GM23338 (cell line): ENCODE data around the gene SIRPG. TPM values are rescaled to one million over a fixed set of nuclear protein-coding genes. Genes with fewer than 3 reads are reported as not detected.

Experiments used
- ATAC-seq: fragments of 200-7000 bp; cut with Tn5 transposase; 3 replicates; pipeline ENCODE4 v1.9.1; 2020
- DNase-seq: peaks from one replicate; pipeline ENCODE4 v3.0.0-alpha.2; 2015; ENCODE audit warnings: low spot score
- H2AFZ ChIP-seq: fragments of 200-600 bp; sonication (generic); 2 replicates; pipeline ENCODE4 v1.8.0; 2016; ENCODE audit warnings: antibody characterized with exemption, mild to moderate bottlenecking, moderate library complexity
- H3F3A ChIP-seq: fragments of 200-600 bp; sonication (generic); replicated peaks from 2 replicates; pipeline ENCODE4 v1.8.0; 2017; ENCODE audit warnings: antibody characterized with exemption, mixed run types, low read depth
- H3K27ac ChIP-seq: fragments of 200-600 bp; sonication (generic); 2 replicates; pipeline ENCODE4 v1.6.1; 2016; ENCODE audit warnings: low read depth
- H3K27me3 ChIP-seq: fragments of 200-600 bp; sonication (generic); 2 replicates; pipeline ENCODE4 v1.8.0; 2016; ENCODE audit warnings: mild to moderate bottlenecking, mixed run types, moderate library complexity; ENCODE audit not compliant: insufficient read depth
- H3K36me3 ChIP-seq: fragments of 200-600 bp; sonication (generic); 2 replicates; pipeline ENCODE4 v1.8.0; 2016; ENCODE audit warnings: mild to moderate bottlenecking; ENCODE audit not compliant: insufficient read depth
- H3K4me1 ChIP-seq: fragments of 200-600 bp; sonication (generic); 2 replicates; pipeline ENCODE4 v1.8.0; 2016; ENCODE audit warnings: mild to moderate bottlenecking, moderate library complexity; ENCODE audit not compliant: insufficient read depth
- H3K4me2 ChIP-seq: fragments of 200-600 bp; sonication (generic); 2 replicates; pipeline ENCODE4 v1.7.1; 2017; ENCODE audit warnings: mixed run types
- H3K4me3 ChIP-seq: fragments of 200-600 bp; sonication (generic); 2 replicates; pipeline ENCODE4 v1.6.1; 2016; ENCODE audit warnings: mixed run types
- H3K79me2 ChIP-seq: fragments of 200-600 bp; sonication (generic); replicated peaks from 2 replicates; pipeline ENCODE4 v1.8.0; 2017; ENCODE audit warnings: mild to moderate bottlenecking; ENCODE audit not compliant: insufficient read depth
- H3K9me2 ChIP-seq: fragments of 200-600 bp; sonication (generic); 2 replicates; pipeline ENCODE4 v1.8.0; 2017; ENCODE audit not compliant: insufficient read depth
- H4K20me1 ChIP-seq: fragments of 200-600 bp; sonication (generic); replicated peaks from 2 replicates; pipeline ENCODE4 v1.8.0; 2017; ENCODE audit warnings: mild to moderate bottlenecking; ENCODE audit not compliant: insufficient read depth
- H3K27ac Mint-ChIP-seq: 2 replicates; pipeline ENCODE4 v1.8.0; 2020; ENCODE audit warnings: inconsistent platforms, mild to moderate bottlenecking, moderate library complexity, mixed read lengths
- H3K27me3 Mint-ChIP-seq: 3 replicates; pipeline ENCODE4 v1.8.0; 2022; ENCODE audit warnings: low read depth, mild to moderate bottlenecking, moderate library complexity, mixed read lengths, inconsistent platforms; ENCODE audit not compliant: insufficient read depth, poor library complexity
- H3K36me3 Mint-ChIP-seq: 3 replicates; pipeline ENCODE4 v1.8.0; 2021; ENCODE audit warnings: low read depth, mild to moderate bottlenecking, inconsistent platforms, moderate library complexity, mixed read lengths
- H3K4me1 Mint-ChIP-seq: 3 replicates; pipeline ENCODE4 v1.8.0; 2020; ENCODE audit warnings: mild to moderate bottlenecking, inconsistent platforms, mixed read lengths
- H3K4me3 Mint-ChIP-seq: 3 replicates; pipeline ENCODE4 v1.8.0; 2021; ENCODE audit warnings: moderate library complexity, mild to moderate bottlenecking, inconsistent platforms, mixed read lengths
- H3K9me3 Mint-ChIP-seq: 3 replicates; pipeline ENCODE4 v1.8.0; 2020; ENCODE audit warnings: moderate library complexity, mild to moderate bottlenecking, inconsistent platforms, mixed read lengths
- CREB1 ChIP-seq: fragments of 250-450 bp; sonication (Bioruptor Pico); IDR thresholded peaks from 2 replicates; pipeline ENCODE4 v1.5.0; 2020; ENCODE audit warnings: low read depth, mild to moderate bottlenecking, moderate library complexity
- EZH2 ChIP-seq: fragments of 200-600 bp; sonication (generic); IDR thresholded peaks from one replicate; pipeline ENCODE4 v1.8.0; 2017; ENCODE audit warnings: antibody characterized with exemption, mild to moderate bottlenecking, low read depth; ENCODE audit not compliant: unreplicated experiment
- EZH2phosphoT487 ChIP-seq: fragments of 200-600 bp; sonication (generic); IDR thresholded peaks from one replicate; pipeline ENCODE4 v1.8.1; 2018; ENCODE audit warnings: antibody characterized with exemption; ENCODE audit not compliant: unreplicated experiment
- JUNB ChIP-seq: IDR thresholded peaks from one replicate; pipeline ENCODE4 v1.6.1; 2016; ENCODE audit warnings: antibody characterized with exemption; ENCODE audit not compliant: unreplicated experiment
- NANOG ChIP-seq: IDR thresholded peaks from 2 replicates; pipeline ENCODE4 v1.6.1; 2016; ENCODE audit warnings: antibody characterized with exemption, borderline replicate concordance
- POLR2AphosphoS5 ChIP-seq: IDR thresholded peaks from 2 replicates; pipeline ENCODE4 v1.6.1; 2016; ENCODE audit warnings: antibody characterized with exemption, low read depth
- REST ChIP-seq: IDR thresholded peaks from one replicate; pipeline ENCODE4 v1.6.1; 2018; ENCODE audit warnings: antibody characterized with exemption; ENCODE audit not compliant: unreplicated experiment
- STAT1 ChIP-seq: IDR thresholded peaks from one replicate; pipeline ENCODE4 v1.6.1; 2016; ENCODE audit warnings: antibody characterized with exemption; ENCODE audit not compliant: unreplicated experiment
- ZNF114 ChIP-seq: fragments of 250-450 bp; sonication (Bioruptor Pico); IDR thresholded peaks from 2 replicates; pipeline ENCODE4 v1.5.0; 2020; ENCODE audit warnings: mild to moderate bottlenecking, moderate library complexity
- ZNF331 ChIP-seq: fragments of 250-450 bp; sonication (Bioruptor Pico); IDR thresholded peaks from 2 replicates; pipeline ENCODE4 v1.5.0; 2020; ENCODE audit warnings: low read depth, mild to moderate bottlenecking, moderate library complexity
- polyA plus RNA-seq: library from polyadenylated mRNA; unstranded; fragments of >200 nt; fragmentation: Nextera tagmentation; extraction: Ambion mirVana; gene quantifications from 2 replicates; pipeline ENCODE4 v1.2.1, GENCODE V29; 2016
- total RNA-seq: library from RNA; depleted of rRNA; stranded (reverse); fragments of >200 nt; shearing (Covaris generic); gene quantifications from 2 replicates; pipeline ENCODE4 v1.2.3, GENCODE V29; 2014
- TF ChIP-seq, protein P1 (sequence below), 2 experiments: fragments of 200-600 bp in 1 of 2; sonication (generic) in 1 of 2; conservative IDR thresholded peaks; 2 replicates each; pipeline versions ENCODE4 v1.5.1 to v1.6.1; 2016 to 2017; ENCODE audit warnings: antibody characterized with exemption in 2 of 2, low read depth in 2 of 2, mild to moderate bottlenecking in 2 of 2, moderate library complexity in 1 of 2
- TF ChIP-seq, protein P2 (sequence below): IDR thresholded peaks from 2 replicates; pipeline ENCODE4 v1.6.1; 2016; ENCODE audit warnings: antibody characterized with exemption
- TF ChIP-seq, protein P3 (sequence below): fragments of 250-450 bp; sonication (Bioruptor Pico); IDR thresholded peaks from 2 replicates; pipeline ENCODE4 v1.5.0; 2020; ENCODE audit warnings: mild to moderate bottlenecking, moderate library complexity

SIRPG gene
- total and polyA plus RNA-seq, 2 experiments from 2014 or later: not detected

DNA sequence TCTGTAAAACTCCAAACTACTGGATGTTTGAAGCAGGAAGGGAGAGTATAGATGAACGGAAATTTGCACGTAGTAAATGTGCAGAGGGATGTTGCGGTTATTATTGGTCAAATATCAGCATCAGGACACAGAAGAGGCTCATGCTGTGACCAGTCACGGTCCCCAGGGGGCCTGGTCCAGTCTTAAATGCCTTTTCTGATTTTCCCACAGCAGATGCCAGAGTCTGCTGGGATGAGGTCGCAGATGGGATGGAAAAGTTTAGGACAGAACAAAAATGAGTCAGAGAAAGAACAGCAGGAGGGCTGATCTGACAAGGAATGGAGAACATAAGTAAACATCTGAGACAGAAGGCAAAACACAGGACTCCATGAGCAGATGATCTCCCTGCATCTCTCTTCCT is 11.7 kb upstream of the SIRPG start:
- no peak overlapping the region for H3K27ac ChIP-seq
- no peak for ATAC-seq

More for the DNA sequence above, 11.7 kb upstream of the SIRPG start:
- Histone ChIP-seq H3K4me2 (no peak overlapping the region), H3F3A (no peaks in the 10 kb centered on the region), H3K27me3 (no peaks in the 10 kb centered on the region), H3K36me3 (no peaks in the 10 kb centered on the region), H4K20me1 (no peaks in the 10 kb centered on the region), H3K79me2 (no peaks in the 10 kb centered on the region), H3K4me3 (no peak overlapping the region), H2AFZ (no peak overlapping the region), H3K4me1 (no peaks in the 10 kb centered on the region), H3K9me2 (peaks cover 11% of the 10 kb centered on the region)
- H3K4me1 Mint-ChIP-seq: peaks cover 2% of the 10 kb centered on the region; the same call in 1 of the 3 replicates
- H3K27me3 Mint-ChIP-seq: no peaks in the 10 kb centered on the region
- no peak overlapping the region for H3K4me3 Mint-ChIP-seq
- TF ChIP-seq NANOG (no peak), REST (no peak), EZH2phosphoT487 (no peak), CREB1 (CRISPR knock-in tag) (no peak), ZNF114 (CRISPR knock-in tag) (no peak), STAT1 (no peak), POLR2AphosphoS5 (no peak), ZNF331 (CRISPR knock-in tag) (no peak), JUNB (no peak), EZH2 (no peak)
- TF ChIP-seq, protein P1, sequence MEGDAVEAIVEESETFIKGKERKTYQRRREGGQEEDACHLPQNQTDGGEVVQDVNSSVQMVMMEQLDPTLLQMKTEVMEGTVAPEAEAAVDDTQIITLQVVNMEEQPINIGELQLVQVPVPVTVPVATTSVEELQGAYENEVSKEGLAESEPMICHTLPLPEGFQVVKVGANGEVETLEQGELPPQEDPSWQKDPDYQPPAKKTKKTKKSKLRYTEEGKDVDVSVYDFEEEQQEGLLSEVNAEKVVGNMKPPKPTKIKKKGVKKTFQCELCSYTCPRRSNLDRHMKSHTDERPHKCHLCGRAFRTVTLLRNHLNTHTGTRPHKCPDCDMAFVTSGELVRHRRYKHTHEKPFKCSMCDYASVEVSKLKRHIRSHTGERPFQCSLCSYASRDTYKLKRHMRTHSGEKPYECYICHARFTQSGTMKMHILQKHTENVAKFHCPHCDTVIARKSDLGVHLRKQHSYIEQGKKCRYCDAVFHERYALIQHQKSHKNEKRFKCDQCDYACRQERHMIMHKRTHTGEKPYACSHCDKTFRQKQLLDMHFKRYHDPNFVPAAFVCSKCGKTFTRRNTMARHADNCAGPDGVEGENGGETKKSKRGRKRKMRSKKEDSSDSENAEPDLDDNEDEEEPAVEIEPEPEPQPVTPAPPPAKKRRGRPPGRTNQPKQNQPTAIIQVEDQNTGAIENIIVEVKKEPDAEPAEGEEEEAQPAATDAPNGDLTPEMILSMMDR (conservative IDR thresholded peaks at IDR 0.05; ENCODE audit: low read depth in 2 of 2): no peak
- TF ChIP-seq, protein P2, sequence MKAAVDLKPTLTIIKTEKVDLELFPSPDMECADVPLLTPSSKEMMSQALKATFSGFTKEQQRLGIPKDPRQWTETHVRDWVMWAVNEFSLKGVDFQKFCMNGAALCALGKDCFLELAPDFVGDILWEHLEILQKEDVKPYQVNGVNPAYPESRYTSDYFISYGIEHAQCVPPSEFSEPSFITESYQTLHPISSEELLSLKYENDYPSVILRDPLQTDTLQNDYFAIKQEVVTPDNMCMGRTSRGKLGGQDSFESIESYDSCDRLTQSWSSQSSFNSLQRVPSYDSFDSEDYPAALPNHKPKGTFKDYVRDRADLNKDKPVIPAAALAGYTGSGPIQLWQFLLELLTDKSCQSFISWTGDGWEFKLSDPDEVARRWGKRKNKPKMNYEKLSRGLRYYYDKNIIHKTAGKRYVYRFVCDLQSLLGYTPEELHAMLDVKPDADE: no peak
- TF ChIP-seq, protein P3, sequence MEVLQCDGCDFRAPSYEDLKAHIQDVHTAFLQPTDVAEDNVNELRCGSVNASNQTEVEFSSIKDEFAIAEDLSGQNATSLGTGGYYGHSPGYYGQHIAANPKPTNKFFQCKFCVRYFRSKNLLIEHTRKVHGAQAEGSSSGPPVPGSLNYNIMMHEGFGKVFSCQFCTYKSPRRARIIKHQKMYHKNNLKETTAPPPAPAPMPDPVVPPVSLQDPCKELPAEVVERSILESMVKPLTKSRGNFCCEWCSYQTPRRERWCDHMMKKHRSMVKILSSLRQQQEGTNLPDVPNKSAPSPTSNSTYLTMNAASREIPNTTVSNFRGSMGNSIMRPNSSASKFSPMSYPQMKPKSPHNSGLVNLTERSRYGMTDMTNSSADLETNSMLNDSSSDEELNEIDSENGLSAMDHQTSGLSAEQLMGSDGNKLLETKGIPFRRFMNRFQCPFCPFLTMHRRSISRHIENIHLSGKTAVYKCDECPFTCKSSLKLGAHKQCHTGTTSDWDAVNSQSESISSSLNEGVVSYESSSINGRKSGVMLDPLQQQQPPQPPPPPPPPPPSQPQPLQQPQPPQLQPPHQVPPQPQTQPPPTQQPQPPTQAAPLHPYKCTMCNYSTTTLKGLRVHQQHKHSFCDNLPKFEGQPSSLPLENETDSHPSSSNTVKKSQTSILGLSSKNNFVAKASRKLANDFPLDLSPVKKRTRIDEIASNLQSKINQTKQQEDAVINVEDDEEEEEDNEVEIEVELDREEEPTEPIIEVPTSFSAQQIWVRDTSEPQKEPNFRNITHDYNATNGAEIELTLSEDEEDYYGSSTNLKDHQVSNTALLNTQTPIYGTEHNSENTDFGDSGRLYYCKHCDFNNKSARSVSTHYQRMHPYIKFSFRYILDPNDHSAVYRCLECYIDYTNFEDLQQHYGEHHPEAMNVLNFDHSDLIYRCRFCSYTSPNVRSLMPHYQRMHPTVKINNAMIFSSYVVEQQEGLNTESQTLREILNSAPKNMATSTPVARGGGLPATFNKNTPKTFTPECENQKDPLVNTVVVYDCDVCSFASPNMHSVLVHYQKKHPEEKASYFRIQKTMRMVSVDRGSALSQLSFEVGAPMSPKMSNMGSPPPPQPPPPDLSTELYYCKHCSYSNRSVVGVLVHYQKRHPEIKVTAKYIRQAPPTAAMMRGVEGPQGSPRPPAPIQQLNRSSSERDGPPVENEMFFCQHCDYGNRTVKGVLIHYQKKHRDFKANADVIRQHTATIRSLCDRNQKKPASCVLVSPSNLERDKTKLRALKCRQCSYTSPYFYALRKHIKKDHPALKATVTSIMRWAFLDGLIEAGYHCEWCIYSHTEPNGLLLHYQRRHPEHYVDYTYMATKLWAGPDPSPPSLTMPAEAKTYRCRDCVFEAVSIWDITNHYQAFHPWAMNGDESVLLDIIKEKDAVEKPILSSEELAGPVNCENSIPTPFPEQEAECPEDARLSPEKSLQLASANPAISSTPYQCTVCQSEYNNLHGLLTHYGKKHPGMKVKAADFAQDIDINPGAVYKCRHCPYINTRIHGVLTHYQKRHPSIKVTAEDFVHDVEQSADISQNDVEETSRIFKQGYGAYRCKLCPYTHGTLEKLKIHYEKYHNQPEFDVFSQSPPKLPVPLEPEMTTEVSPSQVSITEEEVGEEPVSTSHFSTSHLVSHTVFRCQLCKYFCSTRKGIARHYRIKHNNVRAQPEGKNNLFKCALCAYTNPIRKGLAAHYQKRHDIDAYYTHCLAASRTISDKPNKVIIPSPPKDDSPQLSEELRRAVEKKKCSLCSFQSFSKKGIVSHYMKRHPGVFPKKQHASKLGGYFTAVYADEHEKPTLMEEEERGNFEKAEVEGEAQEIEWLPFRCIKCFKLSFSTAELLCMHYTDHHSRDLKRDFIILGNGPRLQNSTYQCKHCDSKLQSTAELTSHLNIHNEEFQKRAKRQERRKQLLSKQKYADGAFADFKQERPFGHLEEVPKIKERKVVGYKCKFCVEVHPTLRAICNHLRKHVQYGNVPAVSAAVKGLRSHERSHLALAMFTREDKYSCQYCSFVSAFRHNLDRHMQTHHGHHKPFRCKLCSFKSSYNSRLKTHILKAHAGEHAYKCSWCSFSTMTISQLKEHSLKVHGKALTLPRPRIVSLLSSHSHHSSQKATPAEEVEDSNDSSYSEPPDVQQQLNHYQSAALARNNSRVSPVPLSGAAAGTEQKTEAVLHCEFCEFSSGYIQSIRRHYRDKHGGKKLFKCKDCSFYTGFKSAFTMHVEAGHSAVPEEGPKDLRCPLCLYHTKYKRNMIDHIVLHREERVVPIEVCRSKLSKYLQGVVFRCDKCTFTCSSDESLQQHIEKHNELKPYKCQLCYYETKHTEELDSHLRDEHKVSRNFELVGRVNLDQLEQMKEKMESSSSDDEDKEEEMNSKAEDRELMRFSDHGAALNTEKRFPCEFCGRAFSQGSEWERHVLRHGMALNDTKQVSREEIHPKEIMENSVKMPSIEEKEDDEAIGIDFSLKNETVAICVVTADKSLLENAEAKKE (CRISPR knock-in tag): no peak
- DNase-seq: no peak
- peaks cover 3% of the 10 kb centered on the region; the same call in 1 of the 3 replicates for H3K36me3 Mint-ChIP-seq
- H3K27ac Mint-ChIP-seq: no peak overlapping the region
- H3K9me3 Mint-ChIP-seq: peaks cover 11% of the 10 kb centered on the region; the same call in 2 of the 3 replicates
